HG03135 (cell line): ENCODE results near the gene LDB3.

ENCODE experiments used
- ATAC-seq: cut with Tn5 transposase; IDR thresholded peaks from one replicate; pipeline ENCODE4 v1.9.1; 2021; ENCODE audit warnings: mild to moderate bottlenecking, moderate library complexity; ENCODE audit not compliant: unreplicated experiment

Gene LDB3

DNA sequence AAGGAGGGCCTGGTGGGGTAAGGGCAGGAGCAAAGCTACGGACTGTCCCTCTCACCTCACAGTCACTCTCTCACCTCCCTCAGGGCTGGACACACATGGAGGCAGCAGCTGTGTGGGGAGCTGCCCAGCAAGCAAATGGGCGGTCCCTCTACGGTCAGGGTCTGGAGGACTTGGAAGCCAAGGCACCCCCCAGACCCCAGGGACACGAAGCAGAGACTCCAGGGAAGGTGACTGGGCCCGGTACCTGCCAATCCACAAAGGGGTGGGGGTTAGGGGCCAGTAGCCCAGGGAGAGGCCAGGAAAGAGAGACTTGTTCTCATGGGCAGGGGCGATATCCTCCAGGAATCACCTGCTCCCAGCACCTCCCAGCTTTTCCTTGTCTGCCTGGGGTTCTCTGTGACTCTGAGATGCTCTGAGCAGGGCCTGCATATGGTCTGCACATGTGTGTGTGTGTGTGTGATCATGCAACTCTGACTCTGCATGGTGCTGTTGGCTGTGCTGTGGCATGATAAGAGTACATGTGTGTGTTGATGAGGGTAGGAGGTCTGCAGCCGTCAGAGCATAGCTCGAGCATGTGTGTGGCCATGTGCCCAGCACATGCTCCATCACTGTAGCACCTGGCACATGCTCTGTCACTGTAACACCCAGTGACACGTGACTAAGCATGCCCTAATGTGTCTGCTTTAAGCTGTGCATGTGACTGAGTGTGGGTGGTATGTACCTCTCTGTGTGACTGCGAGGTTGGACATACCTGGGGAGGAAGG lies 4.6 kb upstream of the LDB3 start:
- ATAC-seq, result no peak

- no peak for ATAC-seq
Observed at GRCh38 chr10:86664341-86665217, 3.7 kb upstream of the LDB3 start.

GRCh38 chr10:86665218-86665607 lies 3.1 kb upstream of the LDB3 start:
- ATAC-seq, result no peak

DNA sequence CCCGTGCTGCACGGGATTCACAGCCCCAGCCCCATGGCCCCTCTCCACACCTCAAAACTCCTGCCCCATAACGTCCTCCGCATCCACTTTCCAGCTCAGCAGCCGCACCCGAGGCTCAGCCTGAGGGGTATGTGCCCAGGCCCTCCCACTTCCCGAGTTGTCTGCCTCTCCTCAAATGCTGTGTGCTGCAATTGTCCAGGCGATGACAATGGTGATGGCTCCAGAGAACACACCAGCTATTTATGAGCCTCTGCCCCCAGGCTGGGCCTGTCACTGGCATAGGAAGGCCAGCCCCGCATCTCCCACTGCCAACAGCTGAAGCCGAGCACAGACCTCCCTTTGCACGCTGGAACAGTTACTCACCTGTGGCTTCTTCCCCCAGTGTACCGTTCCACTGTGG lies 2.4 kb upstream of the LDB3 start:
- no peak for ATAC-seq

DNA sequence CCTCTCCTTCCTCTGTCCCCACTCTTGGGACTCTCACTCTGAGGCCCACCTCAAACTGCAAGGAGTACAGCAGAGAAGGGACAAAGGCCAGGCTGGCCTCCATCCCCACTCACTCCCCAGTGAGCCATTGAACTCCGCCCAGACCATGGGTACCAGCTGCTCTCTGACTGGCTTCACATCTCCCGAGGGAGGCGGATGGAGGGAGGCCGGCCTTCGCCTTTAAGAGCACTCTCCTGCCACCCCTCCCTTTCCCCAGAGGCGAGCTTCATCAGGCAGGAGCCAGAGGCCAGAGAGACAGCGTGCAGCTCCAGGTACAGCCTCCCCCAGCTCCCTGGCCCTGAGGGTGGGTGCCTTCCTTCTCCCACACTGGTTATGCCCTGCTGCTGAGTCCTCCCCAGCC lies 1.8 kb upstream of the LDB3 start:
- ATAC-seq, result no peak

GRCh38 chr10:86667421-86668181 lies 710 bp upstream of the LDB3 start:
- ATAC-seq, result no peak

GRCh38 chr10:86670290-86670811 lies 2.0 kb downstream of the LDB3 start:
- ATAC-seq, result no peak

DNA sequence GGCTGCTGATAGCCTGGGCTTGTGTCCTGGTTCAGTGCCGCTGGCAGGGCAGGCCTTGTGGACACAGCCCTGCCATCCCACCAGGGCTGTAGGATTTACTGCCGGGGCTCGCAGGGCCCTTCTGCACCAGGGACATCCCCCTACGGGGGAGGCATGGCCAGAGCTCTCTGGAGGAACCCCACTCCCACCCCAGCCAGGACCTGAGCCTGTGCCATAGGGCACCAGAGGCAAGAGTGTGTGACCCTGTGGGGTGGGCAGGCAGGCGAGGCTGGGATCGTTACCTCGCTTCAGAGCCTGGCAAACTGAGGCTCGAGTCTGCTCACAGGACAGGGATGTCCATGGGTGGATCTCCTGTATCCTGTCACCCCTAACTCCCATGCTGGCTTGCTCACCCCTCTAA lies 2.6 kb downstream of the LDB3 start:
- no peak for ATAC-seq

- no peak for ATAC-seq
Observed at GRCh38 chr10:86671419-86671818, 3.1 kb downstream of the LDB3 start.

DNA sequence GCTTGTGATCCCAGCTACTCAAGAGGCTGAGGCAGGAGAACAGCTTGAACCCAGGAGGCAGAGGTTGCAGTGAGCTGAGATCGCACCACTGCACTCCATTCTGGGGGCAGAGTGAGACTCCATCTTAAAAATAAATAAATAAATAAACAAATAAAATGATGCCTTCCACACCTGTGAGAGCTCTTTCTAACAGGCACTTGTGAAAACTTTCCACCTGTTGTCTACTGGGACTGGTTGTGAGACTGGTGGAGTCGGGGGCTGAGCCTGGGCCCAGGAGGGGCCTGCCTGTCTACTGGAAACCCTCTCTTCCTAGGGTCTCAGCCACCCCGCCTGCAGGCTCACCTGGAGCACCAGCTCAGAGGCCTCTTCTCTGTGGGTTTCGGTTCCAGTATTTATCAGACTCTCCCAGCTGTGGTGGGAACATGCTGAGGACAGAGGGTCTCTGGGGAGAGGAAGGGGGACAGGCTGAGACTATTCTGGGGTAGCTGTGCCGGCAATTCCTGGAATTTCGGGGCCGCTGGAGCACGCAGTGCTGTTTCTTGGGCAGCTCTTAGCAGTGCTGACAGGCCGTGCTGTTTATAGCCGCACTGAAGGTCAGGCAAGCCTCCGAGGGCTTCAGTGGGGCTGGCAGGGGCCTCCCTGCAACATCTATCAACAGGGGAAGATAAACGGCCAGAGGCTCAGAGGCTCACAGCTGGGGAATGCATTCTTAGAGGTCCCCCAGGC lies 3.8 kb downstream of the LDB3 start:
- no peak for ATAC-seq

GRCh38 chr10:86673216-86673826 lies 5.0 kb downstream of the LDB3 start:
- ATAC-seq, result no peak

- no peak for ATAC-seq
Observed at GRCh38 chr10:86673827-86674581, 5.7 kb downstream of the LDB3 start.

DNA sequence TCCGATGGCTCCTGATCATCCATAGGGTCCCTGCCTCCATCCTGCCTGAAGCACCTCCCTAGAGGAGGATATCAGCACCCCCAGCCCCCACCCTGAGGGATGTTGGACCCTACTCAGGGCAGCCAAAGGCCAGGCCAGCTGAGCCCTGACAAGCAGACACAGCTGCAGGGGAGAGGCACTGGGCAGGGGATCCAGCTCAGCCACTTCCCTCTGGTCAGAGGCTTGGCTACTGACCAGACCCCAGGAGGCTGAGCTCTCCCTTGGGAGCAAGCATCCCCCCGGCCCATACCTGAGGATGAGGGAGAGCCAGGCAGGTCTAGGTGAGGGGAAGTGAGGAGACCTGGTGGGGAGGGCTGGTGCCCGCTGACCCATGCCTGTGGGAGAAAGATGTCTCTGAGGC lies 6.6 kb downstream of the LDB3 start:
- ATAC-seq, result no peak

GRCh38 chr10:86677374-86677773 lies 9.1 kb downstream of the LDB3 start:
- no peak for ATAC-seq

DNA sequence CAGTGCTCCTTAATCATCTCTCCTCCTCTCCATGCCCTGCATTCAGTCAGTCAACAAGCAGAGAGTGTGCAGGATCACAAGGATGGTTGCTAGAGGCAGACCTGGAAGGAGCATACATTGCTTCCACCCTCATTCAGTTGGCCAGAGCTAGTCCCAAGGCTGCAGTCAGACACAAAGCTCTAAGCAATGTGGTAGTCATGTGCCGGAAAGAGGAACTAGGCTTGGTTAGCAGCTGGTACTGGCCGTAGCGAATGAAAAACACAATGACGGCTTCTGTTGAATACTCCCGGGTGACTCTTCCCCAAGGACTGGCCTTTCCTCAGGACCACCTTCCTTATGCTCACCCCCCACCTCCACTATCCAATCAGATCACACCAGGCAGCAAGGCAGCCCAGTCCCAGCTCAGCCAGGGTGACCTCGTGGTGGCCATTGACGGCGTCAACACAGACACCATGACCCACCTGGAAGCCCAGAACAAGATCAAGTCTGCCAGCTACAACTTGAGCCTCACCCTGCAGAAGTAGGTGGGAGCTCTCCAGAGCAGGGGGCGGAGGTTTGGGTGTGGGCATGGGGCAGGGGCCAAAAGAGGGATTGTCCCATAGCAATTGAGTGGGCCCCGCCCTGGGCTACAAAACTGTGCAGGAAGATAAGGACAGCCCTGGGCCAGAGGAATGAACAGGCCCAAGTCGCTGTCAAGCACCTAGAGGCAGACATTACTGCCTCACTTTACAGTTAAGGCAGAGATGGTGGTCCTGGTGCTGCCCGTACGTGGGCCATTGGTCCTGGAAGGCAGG lies 10.9 kb downstream of the LDB3 start:
- ATAC-seq, result peak; percentile 58

GRCh38 chr10:86681047-86681446 lies 12.7 kb downstream of the LDB3 start:
- no peak for ATAC-seq

- no peak for ATAC-seq
Observed at GRCh38 chr10:86681722-86682386, 13.5 kb downstream of the LDB3 start.

DNA sequence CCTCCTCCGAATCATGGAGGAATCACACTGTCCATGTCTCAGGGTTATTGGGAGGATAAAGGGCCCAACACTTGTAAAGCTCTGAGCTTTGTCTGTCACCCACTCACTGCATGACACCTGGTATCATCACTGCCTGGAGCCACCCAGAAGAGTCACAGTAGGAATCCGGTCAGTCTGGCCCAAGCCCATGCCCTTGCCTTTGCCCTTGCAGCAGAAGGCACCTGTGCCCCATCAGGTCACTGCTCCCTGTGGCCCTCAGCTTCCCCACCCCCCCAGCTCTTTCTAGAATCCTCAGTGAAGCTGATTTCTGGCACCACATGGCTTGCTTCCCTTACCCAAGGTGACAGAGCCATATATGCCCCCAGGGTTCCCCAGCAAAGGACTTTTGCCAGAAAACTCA lies 14.4 kb downstream of the LDB3 start:
- ATAC-seq, result no peak
